NT2/D1 (cell line): ENCODE data around the gene CPA3.

ENCODE experiments used
- DNase-seq: peaks from one replicate; pipeline ENCODE4 v3.0.0-alpha.2; 2011; ENCODE audit warnings: low read depth, low spot score
- H3K27me3 ChIP-seq: 2 replicates; pipeline ENCODE4 v1.6.0; 2011; ENCODE audit warnings: mild to moderate bottlenecking; ENCODE audit not compliant: insufficient read length, insufficient read depth
- H3K36me3 ChIP-seq: 2 replicates; pipeline ENCODE4 v1.6.1; 2011; ENCODE audit warnings: mild to moderate bottlenecking, low read length, mixed read lengths; ENCODE audit not compliant: insufficient read depth, insufficient read length
- H3K4me1 ChIP-seq: 2 replicates; pipeline ENCODE4 v1.5.1; 2011; ENCODE audit not compliant: insufficient read depth, insufficient read length
- H3K4me3 ChIP-seq: 2 replicates; pipeline ENCODE4 v1.5.1; 2011; ENCODE audit warnings: low read depth; ENCODE audit not compliant: insufficient read length
- H3K9ac ChIP-seq: 2 replicates; pipeline ENCODE4 v1.6.0; 2011; ENCODE audit warnings: low read depth; ENCODE audit not compliant: insufficient read length
- H3K9me3 ChIP-seq: 2 replicates; pipeline ENCODE4 v1.5.1; 2011; ENCODE audit warnings: mild to moderate bottlenecking, low read length; ENCODE audit not compliant: insufficient read depth
- SUZ12 ChIP-seq: IDR thresholded peaks from 2 replicates; pipeline ENCODE4 v1.6.1; 2011; ENCODE audit not compliant: insufficient read length, insufficient read depth; ENCODE audit errors: extremely low read depth
- YY1 ChIP-seq: IDR thresholded peaks from 2 replicates; pipeline ENCODE4 v1.6.1; 2011; ENCODE audit not compliant: insufficient read length, insufficient read depth
- ZNF274 ChIP-seq: IDR thresholded peaks from 2 replicates; pipeline ENCODE4 v1.6.1; 2011; ENCODE audit warnings: mild to moderate bottlenecking, low read depth, low read length

The CPA3 gene

GRCh38 chr3:148896062-148896461, 31.0 kb downstream of the CPA3 start:
- Histone ChIP-seq H3K4me1 (no peaks in the 10 kb centered on the region), H3K9ac (no peak overlapping the region), H3K36me3 (no peaks in the 10 kb centered on the region), H3K27me3 (no peaks in the 10 kb centered on the region), H3K4me3 (no peak overlapping the region), H3K9me3 (no peaks in the 10 kb centered on the region)
- no peak for DNase-seq
- no peak for TF ChIP-seq YY1
- no peak for TF ChIP-seq SUZ12
- no peak for TF ChIP-seq ZNF274

- Histone ChIP-seq H3K36me3 (no peaks in the 10 kb centered on the region), H3K9ac (no peak overlapping the region), H3K27me3 (no peaks in the 10 kb centered on the region), H3K4me3 (no peak overlapping the region), H3K9me3 (no peaks in the 10 kb centered on the region), H3K4me1 (no peaks in the 10 kb centered on the region)
- no peak for DNase-seq
- TF ChIP-seq ZNF274 (no peak), YY1 (no peak), SUZ12 (no peak)
These were observed 37.1 kb downstream of the CPA3 start for GRCh38 chr3:148901987-148902791.

DNA sequence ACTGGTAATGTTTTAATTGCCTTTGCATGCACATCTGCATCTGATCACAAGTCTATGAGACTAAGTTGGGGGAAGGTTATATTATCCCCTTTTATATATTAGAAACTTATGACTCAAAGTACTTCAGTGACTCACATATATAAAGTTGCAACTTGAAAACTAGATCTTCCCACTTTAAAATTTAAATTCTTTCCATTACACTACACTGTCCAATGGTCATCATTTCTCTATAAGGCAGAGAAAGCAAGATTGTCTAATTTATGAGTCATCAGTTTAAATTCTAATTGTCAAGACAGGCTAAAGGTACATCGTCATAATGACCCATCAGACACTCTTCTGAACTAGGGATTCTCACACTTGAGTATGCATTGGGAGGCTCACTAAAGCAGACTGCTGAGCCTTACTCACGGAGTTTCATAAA, 37.9 kb downstream of the CPA3 start:
- no peak overlapping the region for H3K4me3 ChIP-seq
- no peak for TF ChIP-seq ZNF274
- TF ChIP-seq YY1 = no peak
- no peak for TF ChIP-seq SUZ12
- H3K9me3 ChIP-seq = no peaks in the 10 kb centered on the region
- H3K4me1 ChIP-seq = no peaks in the 10 kb centered on the region
- H3K27me3 ChIP-seq = no peaks in the 10 kb centered on the region
- no peaks in the 10 kb centered on the region for H3K36me3 ChIP-seq
- no peak overlapping the region for H3K9ac ChIP-seq
- DNase-seq = no peak

DNA sequence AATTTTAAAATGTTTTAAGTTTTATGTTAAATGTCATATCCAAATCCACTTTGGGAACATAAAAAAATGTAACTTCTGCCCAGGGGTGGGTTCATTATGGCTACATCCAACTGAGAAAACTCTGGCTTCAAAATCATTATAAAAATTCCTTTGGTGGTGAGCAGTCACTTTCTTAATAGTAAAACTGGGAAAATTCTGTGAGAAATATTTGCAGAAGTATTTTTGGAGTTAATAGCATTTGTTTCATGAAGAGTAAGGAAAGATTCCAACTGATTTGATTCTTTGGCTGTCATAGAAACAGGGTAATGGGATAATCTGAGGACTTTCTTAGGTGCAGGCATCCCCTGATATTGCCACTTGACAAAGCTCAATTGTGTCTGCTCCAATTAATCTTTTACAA, 38.8 kb downstream of the CPA3 start:
- H3K9ac ChIP-seq = no peak overlapping the region
- no peak overlapping the region for H3K4me3 ChIP-seq
- no peaks in the 10 kb centered on the region for H3K36me3 ChIP-seq
- H3K27me3 ChIP-seq = no peaks in the 10 kb centered on the region
- H3K9me3 ChIP-seq = no peaks in the 10 kb centered on the region
- no peak for DNase-seq
- no peaks in the 10 kb centered on the region for H3K4me1 ChIP-seq
- TF ChIP-seq SUZ12 = no peak

- no peaks in the 10 kb centered on the region for H3K4me1 ChIP-seq
- H3K36me3 ChIP-seq = no peaks in the 10 kb centered on the region
- H3K9ac ChIP-seq = no peak overlapping the region
- no peaks in the 10 kb centered on the region for H3K27me3 ChIP-seq
- no peak overlapping the region for H3K4me3 ChIP-seq
- no peak for TF ChIP-seq SUZ12
- no peak for TF ChIP-seq ZNF274
- TF ChIP-seq YY1 = no peak
- H3K9me3 ChIP-seq = no peaks in the 10 kb centered on the region
- no peak for DNase-seq
These were observed 41.6 kb downstream of the CPA3 start for GRCh38 chr3:148906667-148907066.

GRCh38 chr3:148911173-148911572, 46.1 kb downstream of the CPA3 start:
- Histone ChIP-seq H3K4me1 (no peaks in the 10 kb centered on the region), H3K9ac (no peak overlapping the region), H3K4me3 (no peak overlapping the region), H3K36me3 (no peaks in the 10 kb centered on the region), H3K27me3 (no peaks in the 10 kb centered on the region), H3K9me3 (no peaks in the 10 kb centered on the region)
- TF ChIP-seq SUZ12 (no peak), ZNF274 (no peak), YY1 (no peak)
- no peak for DNase-seq

- no peak for DNase-seq
- no peak for TF ChIP-seq YY1
- no peak for TF ChIP-seq ZNF274
- TF ChIP-seq SUZ12 = no peak
- no peaks in the 10 kb centered on the region for H3K27me3 ChIP-seq
- no peaks in the 10 kb centered on the region for H3K4me1 ChIP-seq
- no peaks in the 10 kb centered on the region for H3K9me3 ChIP-seq
- H3K9ac ChIP-seq = no peak overlapping the region
- no peaks in the 10 kb centered on the region for H3K36me3 ChIP-seq
- no peak overlapping the region for H3K4me3 ChIP-seq
These were observed 46.5 kb downstream of the CPA3 start for GRCh38 chr3:148911592-148911991.
